Fibroblast of skin of scalp (primary cell): ENCODE data around the gene PATJ.
"Not testable (repeated sequence)": the region's sequence is repeated elsewhere in the genome, so short reads cannot be mapped to it uniquely, and the experiment has no call there.

Experiments used
- DNase-seq: peaks from one replicate; pipeline ENCODE4 v3.0.0-alpha.2; 2013

PATJ gene

DNA sequence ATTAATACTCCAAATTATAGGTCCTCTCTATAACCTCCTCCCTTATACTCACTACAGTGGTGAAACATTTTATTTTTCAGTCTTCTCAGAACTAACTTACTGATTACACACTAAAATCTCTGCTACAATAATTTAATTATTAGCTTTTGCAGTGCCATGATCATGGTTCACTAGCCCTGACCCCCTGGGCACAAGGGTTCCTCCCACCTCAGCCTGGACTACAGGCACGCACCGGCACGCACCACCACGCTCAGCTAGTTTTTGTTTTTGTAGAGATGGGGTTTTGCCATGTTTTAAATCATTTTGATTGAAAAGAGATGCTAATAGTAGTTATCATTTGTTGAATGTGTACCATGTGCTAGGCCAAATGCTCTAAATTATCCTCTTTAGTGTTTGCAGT, 6.3 kb downstream of the PATJ start:
- no peak for DNase-seq

DNA sequence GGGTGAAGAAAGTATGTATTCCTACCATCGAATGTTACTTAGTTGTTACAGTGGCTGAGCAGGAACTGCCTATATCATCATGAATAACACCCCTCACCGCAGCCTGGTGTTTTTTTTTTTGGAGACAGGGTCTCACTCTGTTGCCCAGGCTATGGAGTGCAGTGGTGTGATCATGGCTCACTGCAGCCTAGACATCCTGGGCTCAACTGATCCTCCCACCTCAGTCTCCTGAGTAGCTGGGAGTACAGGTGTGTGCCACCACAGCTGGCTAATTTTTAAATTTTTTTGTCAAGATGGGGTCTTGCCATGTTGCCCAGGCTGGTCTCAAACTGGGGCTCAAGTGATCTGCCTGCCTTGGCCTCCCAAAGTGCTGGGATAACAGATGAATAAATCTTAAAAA, 7.3 kb downstream of the PATJ start:
- DNase-seq, result no peak

DNA sequence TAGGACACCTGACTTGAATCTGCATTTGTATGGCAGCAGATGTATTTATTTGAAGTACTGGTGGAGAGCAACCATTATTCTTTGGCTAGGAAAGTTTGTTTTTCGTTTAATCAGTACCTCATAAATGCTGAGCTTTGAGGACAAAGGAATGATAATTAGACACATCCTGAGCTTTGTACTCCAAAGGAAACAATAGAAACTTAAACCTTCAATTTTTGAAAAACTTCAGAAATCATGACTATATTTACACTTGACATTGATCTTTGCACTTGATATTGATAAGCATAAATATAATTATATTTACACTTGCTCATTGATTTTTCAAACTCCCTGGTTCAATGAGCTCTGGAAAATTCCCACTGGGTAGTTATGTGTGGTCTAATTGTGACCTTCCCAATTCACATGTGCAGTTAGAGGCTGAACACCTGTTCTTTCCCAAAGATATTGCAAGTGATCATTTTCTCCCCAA, 10.7 kb downstream of the PATJ start:
- no peak for DNase-seq

DNA sequence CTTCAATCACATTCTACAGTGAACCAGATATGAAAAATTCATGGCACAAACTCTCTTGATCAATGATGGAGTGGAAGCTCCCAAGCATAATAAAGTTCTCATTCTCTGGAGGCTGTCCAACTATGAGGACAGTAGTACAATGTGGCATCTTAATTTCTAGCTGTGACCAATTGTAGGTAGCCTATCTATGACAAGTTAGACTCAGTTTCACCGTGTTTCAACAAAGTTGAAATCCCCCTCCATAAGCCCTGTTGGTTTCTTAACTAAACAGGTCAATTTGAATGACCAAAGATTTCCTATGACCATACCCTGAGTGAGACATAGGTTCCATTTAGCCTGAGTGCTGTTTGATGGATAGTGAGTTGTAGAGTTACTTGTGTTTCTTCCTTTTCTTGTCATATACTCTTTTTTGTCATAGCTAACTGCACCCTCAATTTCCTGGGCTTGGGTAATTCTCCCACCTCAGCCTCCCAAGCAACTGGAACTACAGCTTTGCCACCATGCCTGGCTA, 11.8 kb downstream of the PATJ start:
- no peak for DNase-seq

DNA sequence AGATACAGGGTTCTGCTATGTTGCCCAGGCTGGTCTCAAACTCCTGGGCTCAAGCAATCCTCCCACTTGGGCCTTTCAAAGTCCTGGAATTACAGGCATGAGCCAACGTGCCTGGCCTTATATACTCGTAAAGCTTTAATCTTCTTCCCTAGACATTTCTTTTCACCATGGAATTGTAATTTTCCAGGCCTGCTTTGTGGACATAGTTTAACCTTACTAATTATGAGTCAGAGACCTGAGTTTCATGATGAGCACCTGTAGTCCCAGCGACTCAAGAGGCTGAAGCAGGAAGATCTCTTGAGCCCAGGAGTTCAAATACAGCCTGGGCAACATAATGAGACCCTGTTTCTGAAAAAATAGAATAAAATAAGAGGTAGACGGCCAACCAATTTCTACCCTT, 12.3 kb downstream of the PATJ start:
- no peak for DNase-seq

DNA sequence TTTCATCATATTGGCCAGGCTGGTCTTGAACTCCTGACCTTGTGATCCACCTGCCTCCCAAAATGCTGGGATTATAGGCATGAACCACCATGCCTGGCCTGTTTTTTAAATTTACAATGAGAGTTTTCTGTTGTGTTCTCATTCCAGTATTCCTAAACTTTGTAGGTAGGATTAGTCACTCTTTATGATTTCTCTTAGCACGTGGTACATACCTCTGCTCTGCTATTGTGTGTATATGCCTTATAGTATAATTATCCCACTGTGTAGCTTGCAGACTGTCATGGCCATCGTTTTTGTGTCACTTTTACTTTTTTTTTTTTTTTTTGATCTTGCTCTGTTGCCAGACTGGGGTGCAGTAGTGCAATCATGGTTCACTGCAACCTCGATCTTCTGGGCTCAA, 14.5 kb downstream of the PATJ start:
- no peak for DNase-seq

DNA sequence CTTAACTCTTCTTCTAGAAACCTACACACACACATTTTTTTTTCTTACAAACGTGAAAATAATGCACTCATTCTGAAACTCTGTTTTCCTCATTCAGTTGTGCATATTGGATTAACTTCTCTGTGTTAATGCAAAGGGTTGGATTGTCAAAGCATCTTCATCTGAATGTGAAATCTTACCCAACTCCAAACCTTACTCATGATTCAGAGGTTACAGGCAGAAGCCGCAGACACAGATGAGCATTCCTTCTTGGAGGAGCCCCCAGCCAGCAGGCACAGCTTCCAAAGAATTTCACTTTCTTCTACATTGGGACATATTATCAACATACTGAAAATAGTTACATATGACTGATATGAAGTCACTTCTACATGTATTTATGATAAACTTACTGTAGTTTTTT, 15.7 kb downstream of the PATJ start:
- peak; percentile 54 for DNase-seq

DNA sequence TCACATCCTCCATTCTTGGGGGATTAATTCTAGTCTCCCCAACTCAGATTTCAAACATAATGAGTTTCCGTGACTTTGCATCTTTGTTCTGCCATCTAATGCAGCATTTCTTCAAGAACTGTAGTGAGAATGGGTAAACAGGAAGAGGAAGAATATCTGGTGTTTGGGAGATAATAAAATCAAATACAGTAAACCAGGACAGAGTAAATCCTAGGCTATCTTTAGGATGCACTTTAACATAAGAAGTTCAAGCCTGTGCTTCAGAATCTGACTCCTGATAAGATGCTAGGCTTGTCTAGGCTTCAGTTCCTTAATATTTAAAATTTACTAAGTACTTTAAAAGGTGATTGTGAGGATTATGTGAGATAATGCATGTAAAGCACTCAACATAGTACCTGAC, 27.9 kb downstream of the PATJ start:
- DNase-seq, result no peak

DNA sequence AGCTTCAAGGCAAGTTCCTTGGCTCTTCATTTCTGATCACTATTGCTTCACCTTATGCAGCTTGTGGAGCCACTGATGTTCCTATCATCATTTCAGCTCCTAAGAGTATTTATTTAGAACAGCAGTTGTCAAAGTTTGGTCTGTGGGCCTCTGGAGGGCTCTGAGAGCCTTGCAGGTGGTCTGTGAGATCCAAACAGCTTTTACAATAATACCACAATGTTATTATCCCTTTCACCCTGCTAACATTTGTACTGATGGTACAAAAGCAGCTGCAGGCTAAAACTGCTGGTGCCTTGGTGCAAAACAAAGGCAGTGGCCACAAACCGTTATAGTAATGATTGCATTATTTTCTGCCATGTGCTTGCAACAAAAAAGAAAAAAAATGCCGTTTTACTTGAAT, 33.8 kb downstream of the PATJ start:
- no peak for DNase-seq

DNA sequence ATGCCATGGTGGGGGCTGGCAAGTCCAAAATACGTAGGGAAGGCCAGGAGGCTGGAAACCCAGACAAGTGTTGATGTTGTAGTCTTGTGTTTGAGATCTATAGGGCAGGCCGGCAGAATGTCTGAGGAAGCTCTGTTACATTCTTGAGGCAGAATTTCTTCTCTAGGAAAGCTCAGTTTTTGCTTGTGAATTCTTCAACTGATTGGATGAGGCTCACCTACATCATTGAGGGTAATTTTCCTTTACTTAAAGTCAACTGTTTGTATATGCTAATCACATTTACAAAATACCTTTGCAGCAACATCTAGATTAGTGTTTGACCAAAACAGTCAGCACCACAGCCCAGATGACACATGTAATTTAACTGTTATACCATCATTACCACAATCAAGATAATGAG, 37.0 kb downstream of the PATJ start:
- DNase-seq, result no peak

DNA sequence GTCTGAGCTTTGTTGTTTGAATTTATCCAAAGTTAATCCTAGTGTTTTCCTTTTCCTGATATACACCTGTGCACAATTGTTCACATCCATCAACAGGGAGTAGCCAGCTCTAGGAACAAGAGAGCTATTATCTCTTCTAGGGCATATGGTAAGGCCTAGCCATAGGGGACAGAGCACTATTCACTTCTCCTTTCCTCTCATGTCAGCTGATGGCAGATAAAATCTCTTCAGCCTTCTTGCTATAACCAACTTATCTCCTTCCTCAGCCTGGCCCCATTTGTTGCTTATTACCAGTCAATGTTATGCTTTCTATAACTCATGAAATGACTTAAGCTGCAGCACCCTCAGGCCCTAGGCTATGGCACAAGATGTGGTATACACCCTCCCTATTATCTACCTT, 38.9 kb downstream of the PATJ start:
- no peak for DNase-seq

DNA sequence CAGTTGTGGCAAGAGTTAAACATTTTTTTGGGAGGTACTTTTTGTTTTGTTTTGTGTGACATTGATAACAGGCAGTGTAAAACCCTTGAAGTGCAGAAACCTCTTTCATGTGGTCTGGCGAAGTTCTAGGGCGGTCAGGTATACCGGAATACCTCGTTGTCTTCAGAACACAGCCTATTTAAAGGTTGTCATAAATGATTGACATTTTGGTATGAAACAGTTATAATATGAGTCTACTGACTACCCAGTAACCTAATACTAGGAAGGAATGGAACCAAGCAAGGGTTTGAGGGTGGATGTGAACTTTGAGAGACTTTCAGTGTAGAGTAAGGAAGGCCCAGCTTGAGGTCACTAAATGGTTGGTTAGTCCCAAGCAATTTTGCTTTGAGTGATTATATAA, 40.5 kb downstream of the PATJ start:
- DNase-seq, result no peak

DNA sequence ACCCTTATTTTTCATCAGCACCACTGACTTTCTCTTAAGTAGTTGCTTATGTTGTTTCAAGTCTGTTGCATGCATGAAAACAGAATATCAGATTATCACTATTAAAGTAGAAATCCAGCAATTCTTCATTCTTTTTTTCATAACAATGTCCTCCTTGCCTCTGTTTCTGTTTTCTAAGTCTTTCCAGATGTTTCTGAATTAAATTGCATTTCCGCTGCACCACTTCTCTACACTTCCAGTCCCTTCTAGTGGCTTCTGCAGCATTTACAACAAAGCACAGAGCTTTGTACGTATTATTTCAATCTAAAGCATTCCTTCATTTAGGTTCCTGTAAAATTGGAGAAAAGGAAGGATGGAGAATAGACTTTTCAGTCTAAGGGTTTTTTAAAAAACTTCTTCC, 42.4 kb downstream of the PATJ start:
- no peak for DNase-seq

DNA sequence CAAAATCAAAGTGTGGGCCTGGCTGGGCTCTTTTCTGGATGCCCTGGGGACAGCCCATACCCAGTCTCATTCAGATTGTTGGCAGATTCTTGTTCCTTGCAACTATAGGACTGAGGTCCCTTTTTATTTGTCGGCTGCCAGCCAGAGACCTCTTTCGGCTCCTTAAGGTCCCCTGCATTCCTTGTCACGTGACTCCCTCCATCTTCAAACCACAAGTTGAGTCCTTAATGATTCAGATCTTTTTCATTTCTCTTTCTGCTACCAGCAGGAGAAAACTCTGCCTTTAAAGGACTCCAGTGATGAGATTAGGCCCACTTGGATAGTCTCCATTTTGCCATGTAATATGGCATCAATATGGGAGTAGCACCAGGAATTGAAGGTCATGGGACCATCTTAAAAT, 48.6 kb downstream of the PATJ start:
- DNase-seq, result no peak

DNA sequence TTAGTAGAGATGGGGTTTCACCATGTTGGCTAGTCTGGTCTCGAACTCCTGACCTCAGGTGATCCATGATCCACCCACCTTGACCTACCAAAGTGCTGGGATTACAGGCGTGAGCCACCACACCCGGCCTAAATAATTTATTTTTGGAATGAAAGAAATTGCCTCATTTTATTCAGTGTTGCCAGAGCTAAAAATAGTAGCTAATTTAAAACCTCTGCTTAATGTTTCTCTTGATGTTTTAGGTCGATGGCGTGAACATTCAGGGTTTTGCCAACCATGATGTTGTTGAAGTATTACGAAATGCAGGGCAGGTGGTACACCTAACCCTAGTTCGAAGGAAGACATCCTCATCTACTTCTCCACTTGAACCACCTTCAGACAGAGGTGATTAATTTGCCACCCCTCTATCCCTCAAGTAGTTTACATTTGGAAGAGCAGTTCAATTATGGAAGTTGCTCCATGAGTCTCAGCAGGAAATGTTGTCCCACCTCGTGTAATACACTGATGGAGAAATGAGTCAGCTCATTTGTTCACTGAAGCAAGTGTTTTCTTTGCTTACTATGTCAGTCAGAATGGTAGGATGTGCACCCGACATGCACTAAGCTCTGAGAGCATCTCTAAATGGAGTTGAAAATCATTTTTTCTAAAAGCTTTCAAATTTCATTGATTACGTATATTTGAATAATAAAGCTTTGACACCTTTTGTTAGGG, 54.9 kb downstream of the PATJ start:
- DNase-seq, result no peak

DNA sequence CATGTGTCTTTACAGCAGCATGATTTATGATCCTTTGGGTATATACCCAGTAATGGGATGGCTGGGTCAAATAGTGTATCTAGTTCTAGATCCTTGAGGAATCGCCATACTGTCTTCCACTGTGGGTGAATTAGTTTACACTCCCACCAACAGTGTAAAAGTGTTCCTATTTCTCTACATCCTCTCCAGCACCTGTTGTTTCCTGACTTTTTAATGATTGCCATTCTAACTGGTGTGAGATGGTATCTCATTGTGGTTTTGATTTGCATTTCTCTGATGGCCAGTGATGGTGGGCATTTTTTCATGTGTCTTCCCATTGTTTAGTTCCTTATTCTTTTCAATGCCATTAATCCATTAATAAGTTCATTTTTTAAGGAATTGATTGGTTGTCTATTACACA, 58.8 kb downstream of the PATJ start:
- not testable (repeated sequence) for DNase-seq

DNA sequence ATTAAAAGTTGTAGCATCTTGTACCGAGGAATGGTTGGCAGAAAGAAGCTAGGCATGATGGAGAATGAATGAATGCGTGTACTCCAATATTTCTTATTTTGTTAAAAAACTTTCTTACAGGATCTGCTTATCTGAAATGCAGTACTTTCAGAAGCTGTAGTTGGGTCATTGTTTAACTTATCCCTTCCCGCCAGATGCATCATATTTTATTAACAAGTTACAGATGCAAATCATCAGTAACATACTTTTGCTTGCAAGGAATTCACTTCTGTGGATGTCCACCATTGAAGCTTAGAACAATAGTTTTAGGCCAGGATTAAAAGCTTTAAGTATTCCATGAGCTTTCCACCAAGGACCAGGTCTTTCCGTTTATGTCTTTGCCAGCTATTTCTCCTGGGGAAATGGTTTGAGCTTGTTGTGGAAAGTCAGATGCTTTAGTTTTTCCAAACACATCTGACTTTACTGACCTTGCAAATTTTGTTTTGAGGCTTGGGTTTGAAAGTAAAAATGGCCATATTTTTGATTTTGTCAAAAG, 65.4 kb downstream of the PATJ start:
- DNase-seq, result peak; percentile 40

DNA sequence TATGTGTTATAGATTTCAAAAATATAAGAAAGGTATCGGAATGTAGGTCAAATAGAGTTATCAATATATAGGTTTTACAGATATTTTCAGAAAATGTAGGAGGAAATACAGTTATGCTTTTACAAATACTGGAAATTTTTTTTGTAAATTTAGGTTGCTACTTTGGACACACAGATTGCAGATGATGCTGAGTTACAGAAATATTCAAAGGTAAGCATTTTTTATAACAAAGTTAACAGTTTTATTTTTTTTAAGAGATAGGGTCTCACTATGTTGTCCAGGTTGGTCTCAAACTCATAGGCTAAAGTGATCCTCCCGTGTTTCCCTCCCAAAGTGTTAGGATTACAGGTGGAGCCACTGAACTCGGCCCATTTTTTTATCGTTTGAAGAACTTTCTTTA, 66.0 kb downstream of the PATJ start:
- no peak for DNase-seq

DNA sequence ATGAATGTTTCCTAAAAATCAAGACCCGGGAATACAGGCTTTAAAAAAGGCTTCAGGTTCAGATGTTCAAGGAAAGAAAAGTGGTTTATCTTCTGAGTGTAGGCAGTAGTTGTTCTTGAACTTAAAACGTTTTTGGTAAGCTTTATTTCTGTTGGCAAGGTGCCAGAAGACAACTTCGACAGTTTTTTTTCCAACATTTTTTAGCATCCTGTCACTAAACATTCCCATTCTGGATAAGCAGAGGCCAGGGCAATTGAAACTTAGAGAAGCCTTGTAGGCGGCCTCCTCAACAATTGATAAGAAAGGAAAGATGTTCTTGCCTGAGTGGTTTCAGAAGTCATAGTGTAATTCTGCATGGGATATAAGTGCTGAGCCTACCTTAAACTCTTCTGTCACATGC, 66.7 kb downstream of the PATJ start:
- peak; percentile 71 for DNase-seq

DNA sequence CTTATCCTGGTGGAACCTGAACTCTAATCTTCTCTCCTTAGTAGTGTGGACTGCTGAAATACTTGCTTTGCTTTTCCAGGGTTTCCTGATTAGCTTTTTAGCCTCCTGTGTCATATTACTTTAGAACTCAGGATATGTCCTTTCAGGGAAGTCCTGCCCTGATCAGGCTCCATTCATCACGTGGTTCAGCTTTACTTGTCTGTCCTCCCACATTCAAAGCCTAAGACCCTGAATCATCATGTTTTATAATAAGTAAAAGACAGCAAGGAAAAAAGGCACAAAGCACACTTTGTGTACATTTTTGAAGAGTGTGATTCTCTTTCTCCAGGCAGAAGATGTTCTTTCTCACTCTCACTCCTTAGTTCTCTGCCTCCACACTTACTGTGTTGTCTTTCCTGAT, 70.6 kb downstream of the PATJ start:
- peak; percentile 14 for DNase-seq

DNA sequence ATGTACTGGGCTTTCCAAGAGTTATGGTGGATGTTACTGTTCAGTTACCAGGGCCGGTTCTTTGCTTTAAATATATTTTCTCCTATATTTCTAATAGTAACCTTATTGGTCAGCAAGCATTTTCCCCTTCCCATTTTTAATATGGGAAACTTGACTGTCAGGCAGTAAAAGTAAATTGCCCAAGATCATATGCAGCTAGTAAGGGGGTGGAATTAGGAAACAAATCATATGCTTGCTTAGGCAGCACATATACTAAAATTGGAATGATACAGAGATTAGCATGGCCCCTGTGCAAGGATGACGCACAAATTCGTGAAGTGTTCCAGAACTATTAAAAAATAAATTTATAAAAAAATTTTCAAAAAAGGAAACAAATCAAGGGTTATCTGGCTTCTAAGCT, 73.9 kb downstream of the PATJ start:
- DNase-seq, result no peak

DNA sequence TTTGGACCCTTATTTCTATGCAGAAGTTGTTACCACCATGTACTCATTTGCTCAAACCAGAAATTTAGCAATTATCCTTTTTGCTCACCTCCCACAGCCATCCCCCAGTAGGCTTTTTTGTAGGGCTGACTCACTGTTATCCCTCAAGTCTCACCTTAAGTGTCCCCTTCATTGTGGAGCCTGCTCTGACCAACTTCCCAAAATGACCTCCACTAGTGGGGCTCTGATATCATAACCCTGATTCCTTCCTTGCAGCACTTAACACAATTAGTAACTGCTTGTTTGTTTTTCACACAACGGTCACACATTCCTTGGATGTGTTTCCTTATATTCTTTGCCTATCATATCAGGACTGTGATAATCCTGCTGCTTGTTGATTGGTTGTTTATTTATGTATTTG, 76.7 kb downstream of the PATJ start:
- no peak for DNase-seq

DNA sequence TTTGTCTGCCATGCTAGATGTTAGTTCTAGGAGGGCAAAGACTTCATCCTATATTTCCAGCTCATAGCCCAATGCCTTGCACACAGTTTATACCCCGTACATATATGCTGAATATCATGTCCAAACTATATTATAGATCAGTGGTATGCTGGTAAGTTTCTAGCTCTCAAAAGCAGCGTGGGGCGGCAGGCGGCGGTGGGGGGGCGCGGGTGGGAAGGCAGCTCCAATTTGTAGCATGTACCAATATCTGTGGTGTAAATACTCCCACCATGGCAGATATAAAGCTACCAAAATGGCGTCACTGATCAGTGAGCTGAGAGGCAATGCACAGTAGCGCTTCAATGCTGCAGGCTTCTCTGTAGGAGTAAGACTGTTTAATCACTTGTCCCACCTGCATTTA, 77.1 kb downstream of the PATJ start:
- DNase-seq, result no peak

DNA sequence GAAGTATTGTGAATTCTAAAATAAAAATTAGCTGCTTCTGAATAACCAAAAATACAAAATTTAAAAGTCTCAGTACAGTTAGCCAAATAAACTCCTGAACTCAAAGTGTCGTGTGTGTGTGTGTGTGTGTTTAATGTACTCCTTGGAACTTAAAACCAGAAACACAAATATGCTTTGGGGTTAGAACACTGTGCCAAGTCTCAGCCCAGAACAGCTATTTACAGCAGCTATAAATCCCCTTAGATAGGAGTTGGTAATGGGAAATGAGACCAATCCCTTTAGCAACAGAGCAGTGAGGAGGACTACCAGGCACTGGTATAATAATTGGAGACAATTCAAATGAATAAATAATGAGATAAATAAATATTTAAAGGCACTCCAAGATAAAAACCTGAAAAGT, 83.1 kb downstream of the PATJ start:
- DNase-seq, result no peak

DNA sequence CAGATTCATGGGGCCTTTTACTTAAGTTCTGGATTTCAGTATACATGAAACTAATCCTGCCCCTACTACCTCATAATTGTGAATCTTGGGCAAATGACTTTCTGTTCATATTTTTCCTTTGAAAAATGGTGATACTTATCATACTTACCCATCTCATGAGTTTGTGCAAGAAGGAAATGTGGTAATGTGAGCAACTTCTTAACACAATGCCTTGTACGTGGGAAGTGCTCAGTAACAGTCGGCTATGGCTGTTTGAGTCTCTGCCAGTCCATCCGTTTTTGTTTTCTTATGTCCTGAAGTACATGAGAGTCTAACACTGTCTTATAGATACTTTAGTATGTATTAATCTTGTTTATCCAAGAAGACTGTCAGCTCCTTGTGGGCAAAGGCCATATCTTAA, 86.5 kb downstream of the PATJ start:
- no peak for DNase-seq
